Measurements from ENCODE around the gene NDUFAF2.
"Not testable (repeated sequence)": the region's sequence is repeated elsewhere in the genome, so short reads cannot be mapped to it uniquely, and the experiment has no call there.

The NDUFAF2 gene

DNA sequence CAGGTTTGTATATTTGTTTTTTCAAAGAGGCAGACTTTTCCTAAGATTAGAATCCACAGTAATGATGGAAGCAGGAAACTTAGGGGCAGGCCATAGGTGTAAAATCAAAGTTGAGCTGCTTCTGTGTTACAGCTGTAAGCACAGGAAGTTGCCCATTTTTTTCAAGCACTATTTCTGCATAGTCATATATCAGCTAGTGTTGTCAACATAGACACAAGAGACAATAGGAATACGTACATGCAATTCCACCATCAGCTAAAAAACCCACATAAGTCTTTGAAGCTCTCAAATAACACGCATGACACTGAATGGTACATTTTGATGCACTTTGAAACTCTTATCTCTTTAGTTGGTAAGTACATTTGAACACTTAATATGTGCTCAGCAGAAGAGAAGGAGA, 237.4 kb downstream of the NDUFAF2 start:
- TF ChIP-seq, protein P1, sequence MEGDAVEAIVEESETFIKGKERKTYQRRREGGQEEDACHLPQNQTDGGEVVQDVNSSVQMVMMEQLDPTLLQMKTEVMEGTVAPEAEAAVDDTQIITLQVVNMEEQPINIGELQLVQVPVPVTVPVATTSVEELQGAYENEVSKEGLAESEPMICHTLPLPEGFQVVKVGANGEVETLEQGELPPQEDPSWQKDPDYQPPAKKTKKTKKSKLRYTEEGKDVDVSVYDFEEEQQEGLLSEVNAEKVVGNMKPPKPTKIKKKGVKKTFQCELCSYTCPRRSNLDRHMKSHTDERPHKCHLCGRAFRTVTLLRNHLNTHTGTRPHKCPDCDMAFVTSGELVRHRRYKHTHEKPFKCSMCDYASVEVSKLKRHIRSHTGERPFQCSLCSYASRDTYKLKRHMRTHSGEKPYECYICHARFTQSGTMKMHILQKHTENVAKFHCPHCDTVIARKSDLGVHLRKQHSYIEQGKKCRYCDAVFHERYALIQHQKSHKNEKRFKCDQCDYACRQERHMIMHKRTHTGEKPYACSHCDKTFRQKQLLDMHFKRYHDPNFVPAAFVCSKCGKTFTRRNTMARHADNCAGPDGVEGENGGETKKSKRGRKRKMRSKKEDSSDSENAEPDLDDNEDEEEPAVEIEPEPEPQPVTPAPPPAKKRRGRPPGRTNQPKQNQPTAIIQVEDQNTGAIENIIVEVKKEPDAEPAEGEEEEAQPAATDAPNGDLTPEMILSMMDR (IDR thresholded peaks at IDR 0.05; ENCODE audit: extremely low read depth, missing control alignments): no peak
- DNase-seq (ENCODE audit: low spot score): no peak

DNA sequence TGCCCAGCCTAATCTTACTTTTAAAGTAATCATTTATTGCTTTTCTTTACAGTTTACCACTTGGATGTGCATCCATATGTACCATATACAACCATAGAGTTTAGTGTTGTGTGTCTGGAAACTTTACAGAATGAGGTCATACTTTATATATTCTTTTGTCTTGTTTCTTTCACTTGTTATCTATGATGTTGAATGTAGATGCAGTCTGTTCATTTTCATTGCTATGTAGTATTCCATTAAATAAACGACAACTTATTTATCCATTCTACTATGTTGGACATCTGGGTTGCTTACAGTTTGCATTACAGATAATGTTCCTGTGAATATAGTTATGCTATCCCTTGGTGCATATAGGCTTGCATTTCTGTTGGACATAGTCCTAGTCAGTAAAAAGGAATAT, 238.5 kb downstream of the NDUFAF2 start:
- TF ChIP-seq, protein P1 (IDR thresholded peaks at IDR 0.05; ENCODE audit: extremely low read depth, missing control alignments): no peak
- DNase-seq (ENCODE audit: low spot score): no peak

DNA sequence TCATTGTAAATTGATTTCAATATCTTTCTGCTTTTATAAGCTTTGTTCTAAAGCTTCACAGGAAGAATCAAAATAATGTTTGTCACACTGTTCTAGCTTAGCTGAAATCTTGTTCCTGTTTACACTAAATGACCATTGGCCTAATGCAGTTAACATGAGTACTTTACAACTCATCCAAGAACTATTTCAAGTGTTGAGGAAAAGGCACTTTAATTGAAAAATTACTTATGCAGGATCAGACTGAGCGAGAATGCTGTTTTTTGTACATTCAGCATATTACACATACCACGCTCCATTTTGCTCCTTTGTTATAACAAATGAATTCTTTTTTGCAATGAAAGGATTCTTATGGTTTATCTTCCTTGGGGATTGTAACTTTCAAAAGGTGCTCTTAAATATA, 239.7 kb downstream of the NDUFAF2 start:
- DNase-seq (ENCODE audit: low spot score): no peak
- TF ChIP-seq, protein P1 (IDR thresholded peaks at IDR 0.05; ENCODE audit: extremely low read depth, missing control alignments): no peak

DNA sequence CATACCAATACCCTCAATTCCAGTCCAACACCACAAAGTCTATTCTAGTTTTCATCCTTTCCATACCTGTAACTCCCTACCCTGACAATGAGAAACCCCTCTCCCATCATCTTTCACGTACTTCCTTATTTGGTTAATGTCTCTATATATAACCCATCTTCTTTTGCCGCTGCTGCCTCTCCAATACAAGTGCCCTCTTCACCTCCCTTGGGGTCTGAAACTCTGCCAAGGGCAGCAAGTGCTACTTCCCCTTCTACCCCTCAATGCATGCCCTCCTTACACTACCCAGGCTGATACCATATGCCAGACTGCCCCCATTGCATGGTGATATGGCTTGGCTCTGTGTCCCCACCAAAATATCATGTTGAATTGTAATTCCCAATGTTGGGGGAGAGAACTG, 241.6 kb downstream of the NDUFAF2 start:
- no peak for DNase-seq (ENCODE audit: low spot score)
- TF ChIP-seq, protein P1 (IDR thresholded peaks at IDR 0.05; ENCODE audit: extremely low read depth, missing control alignments): no peak

DNA sequence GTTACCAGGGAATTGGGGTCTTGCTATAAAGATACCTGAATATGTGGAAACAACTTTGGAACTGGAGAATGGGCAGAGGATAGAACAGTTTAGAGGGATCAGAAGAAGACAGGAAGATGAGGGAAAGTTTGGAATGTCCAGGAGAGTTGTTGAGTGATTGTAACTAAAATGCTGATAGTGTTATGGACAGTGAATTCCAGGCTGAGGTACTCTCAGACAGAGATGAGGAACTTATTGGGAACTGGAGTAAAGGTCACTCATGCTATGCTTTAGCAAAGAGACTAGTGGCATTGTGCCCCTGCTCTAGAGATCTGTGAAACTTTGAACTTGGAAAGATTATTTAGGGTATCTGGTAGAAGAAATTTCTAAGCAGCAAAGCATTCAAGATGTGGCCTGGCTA, 242.3 kb downstream of the NDUFAF2 start:
- not testable (repeated sequence) for DNase-seq (ENCODE audit: low spot score)

DNA sequence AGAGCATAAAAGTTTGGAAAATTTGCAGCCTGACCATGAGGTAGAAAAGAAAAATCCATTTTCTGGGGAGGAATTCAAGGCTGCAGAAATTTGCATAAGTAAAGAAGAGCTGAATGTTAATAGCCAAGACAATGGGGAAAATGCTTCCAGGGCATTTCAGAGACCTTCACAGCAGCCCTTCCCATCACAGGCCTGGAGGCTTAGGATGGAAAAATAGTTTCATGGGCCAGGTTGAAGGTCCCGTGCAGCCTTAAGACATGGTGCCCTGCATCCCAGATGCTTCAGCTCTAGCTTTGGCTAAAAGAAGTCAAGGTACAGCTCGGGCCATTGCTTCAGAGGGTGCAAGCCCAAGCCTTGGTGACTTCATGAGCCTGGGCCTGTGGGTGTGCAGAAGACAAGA, 242.8 kb downstream of the NDUFAF2 start:
- not testable (repeated sequence) for DNase-seq (ENCODE audit: low spot score)

DNA sequence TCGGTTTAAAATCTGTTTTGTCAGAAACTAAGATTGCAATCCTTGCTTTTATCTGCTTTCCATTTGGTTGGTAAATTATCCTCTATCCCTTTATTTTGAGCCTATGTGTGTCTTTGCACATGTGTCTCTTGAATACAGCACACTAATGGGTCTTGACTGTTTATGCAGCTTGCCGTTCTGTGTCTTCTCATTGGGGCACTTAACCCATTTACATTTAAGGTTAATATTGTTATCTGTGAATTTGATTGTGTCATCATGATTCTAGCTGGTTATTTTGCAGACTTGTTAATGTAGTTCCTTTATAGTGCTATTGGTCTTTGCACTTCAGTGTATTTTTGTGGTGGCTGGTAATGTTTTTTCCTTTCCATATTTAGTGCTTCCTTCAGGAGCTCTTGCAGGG, 253.6 kb downstream of the NDUFAF2 start:
- no peak for DNase-seq (ENCODE audit: low spot score)

DNA sequence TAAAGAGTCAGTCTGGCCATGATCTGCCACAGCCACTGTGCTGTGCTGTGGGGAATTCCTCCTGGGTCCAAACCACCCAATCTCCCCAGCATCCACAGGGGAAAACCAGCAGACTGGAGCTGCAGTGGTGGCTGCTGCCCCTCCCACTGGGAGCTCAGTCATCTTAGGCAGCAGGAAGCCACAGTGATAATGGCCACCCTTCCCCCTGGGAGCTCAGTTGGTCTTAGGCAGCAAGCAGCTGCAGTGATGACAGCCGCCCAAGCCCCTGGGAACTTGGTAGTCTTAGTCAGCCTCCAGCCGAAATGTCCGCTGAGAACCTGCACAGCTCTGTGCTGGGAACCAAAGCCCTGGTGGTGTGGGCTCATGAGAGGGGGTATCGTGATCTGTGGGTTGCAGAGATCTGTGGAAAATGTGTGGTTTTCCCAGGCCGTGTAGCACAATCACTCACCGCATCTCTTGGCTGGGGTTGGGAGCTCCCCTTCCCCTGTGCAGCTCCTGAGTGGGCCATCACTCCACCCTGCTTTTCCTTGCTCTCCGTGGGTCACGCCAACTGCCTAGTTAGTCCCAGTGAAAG, 255.7 kb downstream of the NDUFAF2 start:
- TF ChIP-seq, protein P1 (IDR thresholded peaks at IDR 0.05; ENCODE audit: extremely low read depth, missing control alignments): no peak
- peak; percentile 14 for DNase-seq (ENCODE audit: low spot score)

More for the DNA sequence above, 253.6 kb downstream of the NDUFAF2 start:
- TF ChIP-seq, protein P1 (IDR thresholded peaks at IDR 0.05; ENCODE audit: extremely low read depth, missing control alignments): no peak
